ENCODE results near the gene PVALEF.

DNA sequence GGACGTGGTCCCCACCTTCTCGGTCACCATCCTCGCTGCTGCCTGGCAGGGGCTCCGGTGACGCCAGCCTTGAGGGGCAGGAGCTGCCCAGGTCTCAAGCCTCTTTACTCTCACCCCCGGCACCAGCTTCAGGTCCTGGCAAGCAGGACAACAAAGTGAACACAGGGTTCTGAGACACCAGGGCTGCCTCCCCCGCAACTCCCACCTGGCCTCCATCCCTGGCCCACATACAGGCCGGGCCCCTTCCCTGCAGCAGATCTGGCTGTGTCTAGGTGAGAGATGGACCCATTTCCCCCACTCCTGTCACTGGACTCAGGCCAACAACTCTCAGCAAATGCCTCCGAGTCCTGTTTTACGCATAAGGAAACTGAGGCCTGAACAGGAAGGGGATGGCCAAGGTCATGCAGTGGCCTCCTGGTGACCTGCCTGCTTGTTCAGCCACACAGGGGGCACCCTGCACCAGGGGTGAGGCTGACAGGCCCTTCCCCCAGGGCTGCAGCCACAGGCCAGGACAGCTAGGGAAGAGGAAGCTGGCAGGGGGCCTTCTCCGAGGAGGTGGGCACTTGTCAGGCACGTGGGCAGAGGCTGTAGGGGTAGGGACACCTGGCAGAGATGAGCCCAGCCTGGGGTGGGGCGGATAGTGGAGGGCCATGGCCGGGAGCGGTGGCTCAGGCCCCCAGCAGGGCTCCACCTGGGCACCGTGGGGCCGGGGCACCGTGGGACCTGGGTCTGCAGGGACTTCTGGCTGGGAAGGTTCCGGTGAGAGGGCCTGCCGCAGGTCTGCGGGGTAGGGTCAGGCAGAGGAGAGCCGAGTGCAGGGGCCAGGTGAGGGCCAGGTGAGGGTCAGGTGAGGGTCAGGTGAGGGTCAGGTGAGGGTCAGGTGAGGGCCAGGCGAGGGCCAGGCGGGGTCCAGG is 46.7 kb upstream of the PVALEF start:
- TF ChIP-seq, protein P1, sequence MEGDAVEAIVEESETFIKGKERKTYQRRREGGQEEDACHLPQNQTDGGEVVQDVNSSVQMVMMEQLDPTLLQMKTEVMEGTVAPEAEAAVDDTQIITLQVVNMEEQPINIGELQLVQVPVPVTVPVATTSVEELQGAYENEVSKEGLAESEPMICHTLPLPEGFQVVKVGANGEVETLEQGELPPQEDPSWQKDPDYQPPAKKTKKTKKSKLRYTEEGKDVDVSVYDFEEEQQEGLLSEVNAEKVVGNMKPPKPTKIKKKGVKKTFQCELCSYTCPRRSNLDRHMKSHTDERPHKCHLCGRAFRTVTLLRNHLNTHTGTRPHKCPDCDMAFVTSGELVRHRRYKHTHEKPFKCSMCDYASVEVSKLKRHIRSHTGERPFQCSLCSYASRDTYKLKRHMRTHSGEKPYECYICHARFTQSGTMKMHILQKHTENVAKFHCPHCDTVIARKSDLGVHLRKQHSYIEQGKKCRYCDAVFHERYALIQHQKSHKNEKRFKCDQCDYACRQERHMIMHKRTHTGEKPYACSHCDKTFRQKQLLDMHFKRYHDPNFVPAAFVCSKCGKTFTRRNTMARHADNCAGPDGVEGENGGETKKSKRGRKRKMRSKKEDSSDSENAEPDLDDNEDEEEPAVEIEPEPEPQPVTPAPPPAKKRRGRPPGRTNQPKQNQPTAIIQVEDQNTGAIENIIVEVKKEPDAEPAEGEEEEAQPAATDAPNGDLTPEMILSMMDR (IDR thresholded peaks at IDR 0.05), result no peak
- TF ChIP-seq POLR2A (IDR thresholded peaks at IDR 0.05), result no peak
